GM12891 (cell line): ENCODE results near the gene KDM2B.
A peak's percentile ranks its signal among the peaks of the same experiment; 100 is the strongest.

Experiments
- DNase-seq: peaks from one replicate; pipeline ENCODE4 v3.0.0; 2011; ENCODE audit warnings: low spot score; ENCODE audit not compliant: insufficient read length
- FAIRE-seq: peaks from 2 replicates; lab custom pipeline; 2011; peaks lifted over from hg19 to GRCh38; lab: Jason Lieb, UNC
- PAX5 ChIP-seq: IDR thresholded peaks from 2 replicates; pipeline ENCODE4 v1.6.1; 2011; ENCODE audit warnings: low read length, moderate library complexity, mild to moderate bottlenecking; ENCODE audit not compliant: insufficient read depth, severe bottlenecking
- POLR2A ChIP-seq: IDR thresholded peaks from 2 replicates; pipeline ENCODE4 v1.6.1; 2011; ENCODE audit warnings: low read depth, low read length, control low read depth
- POLR2AphosphoS5 ChIP-seq: IDR thresholded peaks from 2 replicates; pipeline ENCODE4 v1.6.1; 2011; ENCODE audit warnings: low read depth, low read length, control low read depth
- POU2F2 ChIP-seq: IDR thresholded peaks from 2 replicates; pipeline ENCODE4 v1.6.1; 2011; ENCODE audit warnings: low read depth, mild to moderate bottlenecking, control low read depth, low read length, moderate library complexity
- SPI1 ChIP-seq: IDR thresholded peaks from 2 replicates; pipeline ENCODE4 v1.6.1; 2011; ENCODE audit warnings: low read depth, low read length, control low read depth
- TAF1 ChIP-seq: IDR thresholded peaks from 2 replicates; pipeline ENCODE4 v1.6.1; 2011; ENCODE audit warnings: low read depth, low read length, control low read depth

KDM2B gene

GRCh38 chr12:121439715-121440114 lies 141.1 kb downstream of the KDM2B start:
- peak; percentile 28 for FAIRE-seq
- TF ChIP-seq POLR2A: no peak
- TF ChIP-seq SPI1: no peak
- TF ChIP-seq TAF1: no peak
- no peak for TF ChIP-seq PAX5
- TF ChIP-seq POLR2AphosphoS5: no peak
- TF ChIP-seq POU2F2: no peak

GRCh38 chr12:121438905-121439304 lies 141.9 kb downstream of the KDM2B start:
- DNase-seq: no peak
- TF ChIP-seq POLR2AphosphoS5: no peak
- TF ChIP-seq POU2F2: no peak
- no peak for TF ChIP-seq POLR2A
- no peak for TF ChIP-seq SPI1
- TF ChIP-seq PAX5: no peak
- no peak for TF ChIP-seq TAF1
- FAIRE-seq: no peak

More at GRCh38 chr12:121439715-121440114, 141.1 kb downstream of the KDM2B start:
- no peak for DNase-seq

- TF ChIP-seq POLR2AphosphoS5 (no peak), TAF1 (no peak), POU2F2 (no peak), POLR2A (no peak), PAX5 (no peak), SPI1 (no peak)
- no peak for DNase-seq
- no peak for FAIRE-seq
Observed at GRCh38 chr12:121436706-121437105, 144.1 kb downstream of the KDM2B start.

DNA sequence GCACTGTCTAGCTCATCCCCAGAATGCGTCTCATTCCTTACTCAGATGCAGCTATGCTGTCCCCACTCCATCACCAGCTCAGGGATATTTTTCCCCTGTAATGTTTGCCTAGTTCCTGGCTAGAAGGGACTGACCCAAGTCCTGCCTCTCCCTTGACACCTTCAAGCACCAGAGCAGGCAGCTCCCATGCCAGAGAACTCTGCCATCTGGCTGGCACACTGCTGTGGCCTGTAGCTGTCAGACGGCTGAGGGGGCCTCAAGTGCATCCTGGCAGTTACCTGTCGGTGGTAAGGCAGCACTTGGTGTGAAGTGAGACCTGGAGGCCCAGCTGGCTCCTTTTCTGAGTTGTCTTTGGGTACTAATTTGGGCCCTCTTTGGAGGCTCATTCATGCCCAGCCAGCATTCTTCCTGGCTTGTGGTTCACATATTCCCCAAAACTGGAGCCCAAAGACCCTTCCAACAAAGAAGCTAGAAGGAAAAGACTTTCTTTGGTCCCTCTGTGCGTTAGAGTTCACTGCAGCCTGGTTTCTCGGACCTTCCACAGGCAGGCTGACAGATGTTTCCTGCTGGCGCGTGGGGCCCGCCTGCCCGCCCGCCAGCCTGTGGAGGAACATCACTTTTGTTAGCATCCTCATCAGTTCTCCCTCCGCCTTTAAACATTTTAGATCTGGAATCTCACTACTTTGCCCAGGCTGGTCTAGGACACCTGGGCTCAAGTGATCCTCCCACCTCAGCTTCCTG lies 147.9 kb downstream of the KDM2B start:
- TF ChIP-seq POLR2A (no peak), TAF1 (no peak), POLR2AphosphoS5 (no peak), POU2F2 (no peak), SPI1 (no peak), PAX5 (no peak)
- DNase-seq: no peak
- FAIRE-seq: no peak

GRCh38 chr12:121430833-121431415 lies 149.9 kb downstream of the KDM2B start:
- FAIRE-seq: no peak
- no peak for DNase-seq
- TF ChIP-seq POLR2AphosphoS5: no peak
- no peak for TF ChIP-seq TAF1
- no peak for TF ChIP-seq POU2F2
- no peak for TF ChIP-seq PAX5
- TF ChIP-seq SPI1: no peak
- no peak for TF ChIP-seq POLR2A

- FAIRE-seq (no peak), DNase-seq (no peak)
- TF ChIP-seq POLR2AphosphoS5 (no peak), PAX5 (no peak), TAF1 (no peak), POLR2A (no peak), POU2F2 (no peak), SPI1 (no peak)
Observed at GRCh38 chr12:121428883-121429282, 151.9 kb downstream of the KDM2B start.

- DNase-seq (no peak), FAIRE-seq (peak; percentile 43)
- no peak for TF ChIP-seq TAF1
- TF ChIP-seq SPI1: no peak
- TF ChIP-seq POLR2A: no peak
- no peak for TF ChIP-seq POU2F2
- no peak for TF ChIP-seq PAX5
- TF ChIP-seq POLR2AphosphoS5: no peak
Observed at GRCh38 chr12:121427556-121428050, 153.2 kb downstream of the KDM2B start.

DNA sequence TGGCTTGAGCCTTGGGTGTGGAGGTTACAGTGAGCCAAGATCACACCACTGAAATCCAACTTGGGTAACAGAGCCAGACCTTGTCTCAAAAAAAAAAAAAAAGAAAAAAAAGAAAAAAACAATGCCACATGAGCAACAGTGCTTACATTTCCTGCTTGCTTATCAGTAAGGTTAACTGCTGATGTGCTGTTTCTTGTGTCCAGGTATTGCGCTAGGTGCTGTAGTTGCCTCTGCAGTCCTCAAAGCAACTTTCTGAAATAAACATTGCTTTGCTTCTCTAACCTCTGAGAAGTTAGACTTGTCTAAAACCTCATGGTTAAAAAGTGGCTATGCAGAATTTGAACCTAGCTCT lies 156.2 kb downstream of the KDM2B start:
- FAIRE-seq (peak; percentile 54), DNase-seq (no peak)
- TF ChIP-seq POLR2AphosphoS5 (peak; percentile 7; the same call in 1 of the 2 replicates), PAX5 (no peak), POU2F2 (no peak), SPI1 (no peak), TAF1 (no peak), POLR2A (no peak)

GRCh38 chr12:121423682-121424623 lies 156.9 kb downstream of the KDM2B start:
- TF ChIP-seq TAF1: no peak
- TF ChIP-seq PAX5: no peak
- TF ChIP-seq SPI1: no peak
- no peak for TF ChIP-seq POLR2AphosphoS5
- TF ChIP-seq POU2F2: no peak
- TF ChIP-seq POLR2A: peak; percentile 12; the same call in 1 of the 2 replicates
- no peak for FAIRE-seq
- no peak for DNase-seq
